ENCODE measurements around the gene EXOC1L. TPM values are rescaled to one million over a fixed set of nuclear protein-coding genes. Genes with fewer than 3 reads are reported as not detected.
"Not testable (repeated sequence)": the region's sequence is repeated elsewhere in the genome, so short reads cannot be mapped to it uniquely, and the experiment has no call there.

The EXOC1L gene
- total RNA-seq, 1 donor from 2014 or later = not detected

GRCh38 chr4:55838356-55838755 lies 18.8 kb downstream of the EXOC1L start:
- Mint-ChIP-seq H3K36me3 (ENCODE audit: low read depth, unreplicated experiment) (no peaks in the 10 kb centered on the region), H3K27ac (ENCODE audit: unreplicated experiment) (no peak overlapping the region), H3K27me3 (ENCODE audit: unreplicated experiment) (peaks cover 2% of the 10 kb centered on the region), H3K4me3 (ENCODE audit: unreplicated experiment) (no peak overlapping the region), H3K9me3 (ENCODE audit: unreplicated experiment) (no peaks in the 10 kb centered on the region), H3K4me1 (ENCODE audit: unreplicated experiment) (no peaks in the 10 kb centered on the region)
- DNase-seq (ENCODE audit: low spot score) = no peak
- no peak for TF ChIP-seq CTCF (IDR thresholded peaks at IDR 0.05; ENCODE audit: unreplicated experiment)

- no peak for DNase-seq (ENCODE audit: low spot score)
- Mint-ChIP-seq H3K27me3 (ENCODE audit: unreplicated experiment) (peaks cover 2% of the 10 kb centered on the region), H3K4me1 (ENCODE audit: unreplicated experiment) (no peaks in the 10 kb centered on the region), H3K36me3 (ENCODE audit: low read depth, unreplicated experiment) (no peaks in the 10 kb centered on the region), H3K27ac (ENCODE audit: unreplicated experiment) (no peak overlapping the region), H3K9me3 (ENCODE audit: unreplicated experiment) (no peaks in the 10 kb centered on the region), H3K4me3 (ENCODE audit: unreplicated experiment) (no peak overlapping the region)
- no peak for TF ChIP-seq CTCF (IDR thresholded peaks at IDR 0.05; ENCODE audit: unreplicated experiment)
Measured at GRCh38 chr4:55838952-55839351, 19.4 kb downstream of the EXOC1L start.

- Mint-ChIP-seq H3K36me3 (ENCODE audit: low read depth, unreplicated experiment) (no peaks in the 10 kb centered on the region), H3K9me3 (ENCODE audit: unreplicated experiment) (no peaks in the 10 kb centered on the region), H3K27ac (ENCODE audit: unreplicated experiment) (no peak overlapping the region), H3K4me1 (ENCODE audit: unreplicated experiment) (no peaks in the 10 kb centered on the region), H3K27me3 (ENCODE audit: unreplicated experiment) (peaks cover 6% of the 10 kb centered on the region), H3K4me3 (ENCODE audit: unreplicated experiment) (no peak overlapping the region)
- no peak for DNase-seq (ENCODE audit: low spot score)
- TF ChIP-seq CTCF (IDR thresholded peaks at IDR 0.05; ENCODE audit: unreplicated experiment) = no peak
Measured at GRCh38 chr4:55840956-55841355, 21.4 kb downstream of the EXOC1L start.

- not testable (repeated sequence) for H3K36me3 Mint-ChIP-seq (ENCODE audit: low read depth, unreplicated experiment); H3K27ac Mint-ChIP-seq (ENCODE audit: unreplicated experiment); H3K27me3 Mint-ChIP-seq (ENCODE audit: unreplicated experiment); DNase-seq (ENCODE audit: low spot score); H3K4me1 Mint-ChIP-seq (ENCODE audit: unreplicated experiment); H3K9me3 Mint-ChIP-seq (ENCODE audit: unreplicated experiment); H3K4me3 Mint-ChIP-seq (ENCODE audit: unreplicated experiment)
Measured at GRCh38 chr4:55841373-55842239, 22.0 kb downstream of the EXOC1L start.

- H3K4me3 Mint-ChIP-seq (ENCODE audit: unreplicated experiment); H3K4me1 Mint-ChIP-seq (ENCODE audit: unreplicated experiment); H3K27ac Mint-ChIP-seq (ENCODE audit: unreplicated experiment); DNase-seq (ENCODE audit: low spot score); H3K9me3 Mint-ChIP-seq (ENCODE audit: unreplicated experiment); H3K36me3 Mint-ChIP-seq (ENCODE audit: low read depth, unreplicated experiment); H3K27me3 Mint-ChIP-seq (ENCODE audit: unreplicated experiment): not testable (repeated sequence)
Measured at GRCh38 chr4:55842312-55842711, 22.7 kb downstream of the EXOC1L start.

- H3K27ac Mint-ChIP-seq (ENCODE audit: unreplicated experiment) = no peak overlapping the region
Measured at GRCh38 chr4:55849724-55850123, 30.1 kb downstream of the EXOC1L start.

More at GRCh38 chr4:55849724-55850123, 30.1 kb downstream of the EXOC1L start:
- no peak for DNase-seq (ENCODE audit: low spot score)
- H3K36me3 Mint-ChIP-seq (ENCODE audit: low read depth, unreplicated experiment) = no peaks in the 10 kb centered on the region
- H3K4me3 Mint-ChIP-seq (ENCODE audit: unreplicated experiment) = no peak overlapping the region
- peaks cover 2% of the 10 kb centered on the region for H3K4me1 Mint-ChIP-seq (ENCODE audit: unreplicated experiment)
- no peaks in the 10 kb centered on the region for H3K9me3 Mint-ChIP-seq (ENCODE audit: unreplicated experiment)
- H3K27me3 Mint-ChIP-seq (ENCODE audit: unreplicated experiment) = peaks cover 6% of the 10 kb centered on the region
- no peak for TF ChIP-seq CTCF (IDR thresholded peaks at IDR 0.05; ENCODE audit: unreplicated experiment)

Data from endothelial cell (in vitro differentiated cells).